Measurements from ENCODE around the gene HSPA1L. TPM values are rescaled to one million over a fixed set of nuclear protein-coding genes. Genes with fewer than 3 reads are reported as not detected.

The HSPA1L gene
- total and polyA plus RNA-seq, 10 of the 15 experiments (the other 5 are each of a cell fraction or from before 2014, with no cell fraction given), result 0.69 to 2.5 (median 1.5) TPM

- TF ChIP-seq CTCF (IDR thresholded peaks at IDR 0.05 in 2 of 3, conservative IDR thresholded peaks at IDR 0.05 in 1 of 3; ENCODE audit: control insufficient read depth in 2 of 3, extremely low read depth in 1 of 3, insufficient read depth in 1 of 3, low read depth in 3 of 3, low read length in 3 of 3) (no peak), MXI1 (IDR thresholded peaks at IDR 0.05; ENCODE audit: low read depth, low read length) (no peak), ZNF687 (IDR thresholded peaks at IDR 0.05) (no peak), HDAC2 (IDR thresholded peaks at IDR 0.05) (no peak)
Measured at GRCh38 chr6:31814677-31815024, 432 bp downstream of the HSPA1L start (continued).

GRCh38 chr6:31813465-31813849 is 1.6 kb downstream of the HSPA1L start:
- intact Hi-C loops (cut with micrococcal nuclease; ENCODE audit: unreplicated experiment), result loop anchor here (2.0 kb wide), 1 partner anchor 17 kb away; no protein-coding TSS in a partner anchor
- DNase-seq (ENCODE audit: low read depth, low spot score) (no peak), ATAC-seq (no peak), FAIRE-seq (no peak)
- H3K4me3 ChIP-seq, result peak overlapping the region; percentile 47; the same call in 1 of the 2 replicates
- ChIA-PET RAD21 (ENCODE audit: unreplicated experiment) (interaction anchor here (0.9 to 4.3 kb wide), 7 partner anchors 13 to 76 kb away, joined by 3 to 27 read pairs (median 19); partner anchors contain the start of genes CLIC1, HSPA1B and VARS1), SMC1A (ENCODE audit: uncharacterized antibody, unreplicated experiment) (interaction anchor here (0.8 to 3.0 kb wide), 7 partner anchors 10 to 77 kb away, joined by 3 to 12 read pairs (median 7); partner anchors contain the start of gene CLIC1), POLR2A (interaction anchor here (0.9 to 5.2 kb wide), 11 partner anchors 10 to 377 kb away, joined by 4 to 91 read pairs (median 10); partner anchors contain the start of genes CLIC1, HSPA1B, MSH5 and PBX2), CTCF (interaction anchor here (0.9 to 2.5 kb wide), 7 partner anchors 9 to 41 kb away, joined by 3 to 12 read pairs (median 4); partner anchors contain the start of gene VARS1)
- H3K27ac ChIP-seq (ENCODE audit: control insufficient read depth, insufficient read depth), result peak overlapping the region; percentile 58
- peak overlapping the region; percentile 82 for H3K4me2 ChIP-seq (ENCODE audit: control insufficient read depth, insufficient read depth)
- H3K27me3 ChIP-seq (replicated peaks in 1 of 2; ENCODE audit: control insufficient read depth in 2 of 2, insufficient read depth in 2 of 2, low read length in 1 of 2), result no peaks in the 10 kb centered on the region
- WGBS (ENCODE audit: insufficient coverage, insufficient replicate concordance, low lambda C conversion rate, missing lambda C conversion rate), result 99% methylated on average over 7 of the region's 7 CpGs
- BruUV-seq (replicated peaks), result no TSS peak
- H3K36me3 ChIP-seq (ENCODE audit: control insufficient read depth in 2 of 2, insufficient read depth in 2 of 2, low read length in 1 of 2), result no peaks in the 10 kb centered on the region
- peak overlapping the region; percentile 64 for H3K9ac ChIP-seq (ENCODE audit: control insufficient read depth, insufficient read depth, low read length)
- H3K79me2 ChIP-seq (ENCODE audit: control insufficient read depth, insufficient read depth, low read length), result no peaks in the 10 kb centered on the region; the same call in 1 of the 2 replicates
- in situ Hi-C loops (cut with MboI), result no loop called here
- no peaks in the 10 kb centered on the region for H4K20me1 ChIP-seq (ENCODE audit: control insufficient read depth, insufficient read depth)
- H3K9me3 ChIP-seq (replicated peaks; ENCODE audit: control insufficient read depth, insufficient read depth, low read length), result no peaks in the 10 kb centered on the region
- H3K4me1 ChIP-seq (ENCODE audit: control insufficient read depth, insufficient read depth, low read length), result peaks cover 29% of the 10 kb centered on the region
- H2AFZ ChIP-seq (ENCODE audit: control insufficient read depth, low read depth, low read length), result no peak overlapping the region; the same call in 1 of the 2 replicates
- TF ChIP-seq ATF7 (IDR thresholded peaks at IDR 0.05; ENCODE audit: low read depth) (no peak), BCL3 (IDR thresholded peaks at IDR 0.05; ENCODE audit: borderline replicate concordance, insufficient read depth, low read depth, low read length, poor library complexity, severe bottlenecking) (no peak), CEBPB (IDR thresholded peaks at IDR 0.05; ENCODE audit: borderline replicate concordance in 1 of 2, low read depth in 2 of 2, low read length in 2 of 2) (no peak), ZNF24 (IDR thresholded peaks at IDR 0.05) (no peak), IRF5 (IDR thresholded peaks at IDR 0.05; ENCODE audit: borderline replicate concordance) (no peak)

Data from GM12878 (cell line).